Measurements from ENCODE around the gene TRIM67. TPM values are rescaled to one million over a fixed set of nuclear protein-coding genes. Genes with fewer than 3 reads are reported as not detected.

The TRIM67 gene
- total RNA-seq, 4 donors from 2014 or later: 0.21 to 0.38 TPM; not detected in 2

- TF ChIP-seq EP300 (IDR thresholded peaks at IDR 0.05) (no peak), POLR2A (IDR thresholded peaks at IDR 0.05) (no peak)
- TF ChIP-seq, protein P1, sequence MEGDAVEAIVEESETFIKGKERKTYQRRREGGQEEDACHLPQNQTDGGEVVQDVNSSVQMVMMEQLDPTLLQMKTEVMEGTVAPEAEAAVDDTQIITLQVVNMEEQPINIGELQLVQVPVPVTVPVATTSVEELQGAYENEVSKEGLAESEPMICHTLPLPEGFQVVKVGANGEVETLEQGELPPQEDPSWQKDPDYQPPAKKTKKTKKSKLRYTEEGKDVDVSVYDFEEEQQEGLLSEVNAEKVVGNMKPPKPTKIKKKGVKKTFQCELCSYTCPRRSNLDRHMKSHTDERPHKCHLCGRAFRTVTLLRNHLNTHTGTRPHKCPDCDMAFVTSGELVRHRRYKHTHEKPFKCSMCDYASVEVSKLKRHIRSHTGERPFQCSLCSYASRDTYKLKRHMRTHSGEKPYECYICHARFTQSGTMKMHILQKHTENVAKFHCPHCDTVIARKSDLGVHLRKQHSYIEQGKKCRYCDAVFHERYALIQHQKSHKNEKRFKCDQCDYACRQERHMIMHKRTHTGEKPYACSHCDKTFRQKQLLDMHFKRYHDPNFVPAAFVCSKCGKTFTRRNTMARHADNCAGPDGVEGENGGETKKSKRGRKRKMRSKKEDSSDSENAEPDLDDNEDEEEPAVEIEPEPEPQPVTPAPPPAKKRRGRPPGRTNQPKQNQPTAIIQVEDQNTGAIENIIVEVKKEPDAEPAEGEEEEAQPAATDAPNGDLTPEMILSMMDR (IDR thresholded peaks at IDR 0.05): no peak
- WGBS: 92% methylated on average over 21 of the region's 22 CpGs
- Histone ChIP-seq H3K27ac (no peak overlapping the region), H3K27me3 (peaks cover 6% of the 10 kb centered on the region), H3K4me3 (no peak overlapping the region), H3K36me3 (no peaks in the 10 kb centered on the region), H3K4me1 (peaks cover 9% of the 10 kb centered on the region), H3K9me3 (no peaks in the 10 kb centered on the region)
- DNase-seq (ENCODE audit: low spot score in 2 of 2): no peak
Measured at GRCh38 chr1:231213831-231214573, 52.1 kb downstream of the TRIM67 start.

DNA sequence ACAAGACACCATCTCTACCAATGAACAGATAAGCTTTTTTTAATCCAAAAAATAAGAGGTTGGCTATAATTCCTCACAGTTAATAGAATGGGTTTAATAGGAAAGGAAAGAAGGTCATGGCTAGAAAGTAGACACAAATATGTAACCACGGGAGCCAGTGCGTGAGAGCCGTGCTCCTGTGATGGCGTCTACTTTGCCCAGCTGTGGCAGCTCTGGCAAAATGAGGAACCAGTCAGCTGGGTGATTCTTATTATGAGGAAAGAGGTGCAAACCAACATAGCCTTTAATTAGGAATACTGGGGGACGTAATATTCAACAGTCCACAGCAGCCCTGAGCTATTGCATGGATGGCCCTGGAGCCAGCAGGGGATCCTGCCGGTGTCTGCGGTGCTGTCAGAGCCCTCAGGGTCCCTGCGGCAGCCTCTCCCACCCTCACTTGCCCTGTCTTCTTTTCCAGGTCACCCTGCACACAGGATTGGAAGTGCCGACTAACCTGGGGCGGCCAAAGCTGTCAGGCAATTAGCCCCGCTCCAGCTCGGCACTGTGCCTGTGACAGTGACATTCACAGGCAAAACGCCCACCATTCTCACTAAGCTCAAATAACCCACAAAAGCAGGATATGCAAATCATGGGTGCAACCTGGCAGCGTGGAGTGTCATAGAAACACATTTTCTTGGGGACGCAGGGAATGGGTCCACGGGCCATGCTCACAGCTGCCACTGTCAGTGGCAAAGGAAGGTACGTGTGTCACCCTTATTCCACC lies 53.2 kb downstream of the TRIM67 start:
- TF ChIP-seq, protein P1 (IDR thresholded peaks at IDR 0.05): no peak
- TF ChIP-seq EP300 (IDR thresholded peaks at IDR 0.05): no peak
- DNase-seq (ENCODE audit: low spot score in 2 of 2): no peak
- no peak overlapping the region for H3K4me3 ChIP-seq
- H3K9me3 ChIP-seq: no peaks in the 10 kb centered on the region
- H3K27me3 ChIP-seq: peaks cover 6% of the 10 kb centered on the region
- H3K36me3 ChIP-seq: no peaks in the 10 kb centered on the region
- WGBS: 71% methylated on average over 15 of the region's 17 CpGs
- H3K27ac ChIP-seq: no peak overlapping the region
- H3K4me1 ChIP-seq: peaks cover 9% of the 10 kb centered on the region

DNA sequence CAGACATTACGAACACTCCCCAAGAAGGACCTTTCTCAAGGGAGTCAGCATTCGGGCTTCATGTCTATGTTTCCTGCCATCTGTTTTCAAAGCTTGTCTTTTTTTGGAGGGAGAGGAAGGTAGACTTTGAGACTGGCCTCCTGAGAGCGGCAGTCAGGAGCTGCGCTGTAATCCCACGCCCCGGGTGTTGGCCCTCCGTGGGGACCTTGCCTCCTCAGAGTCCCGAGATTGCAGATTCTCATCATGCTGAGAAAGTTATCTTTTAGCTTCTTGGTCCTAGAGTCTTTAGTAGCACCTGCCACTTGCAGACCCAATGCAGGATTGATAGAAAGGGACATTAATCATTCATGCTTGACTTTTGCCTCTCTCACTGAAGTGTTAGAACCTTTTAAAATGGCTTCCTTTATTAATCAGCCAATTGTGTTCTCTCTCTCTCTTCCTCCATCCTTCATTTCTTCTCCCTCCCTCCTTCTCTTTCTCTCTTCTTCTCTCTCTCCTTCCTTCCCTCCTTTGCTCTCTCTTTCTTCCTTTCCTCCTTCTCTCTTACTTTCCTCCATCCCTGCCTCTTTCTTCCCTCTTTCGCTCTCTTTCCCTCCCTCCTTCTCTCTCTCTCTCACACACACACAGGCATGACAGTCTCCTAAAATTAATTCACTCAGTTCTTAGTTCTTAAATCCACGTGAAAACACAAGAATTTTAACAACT lies 54.0 kb downstream of the TRIM67 start:
- no peaks in the 10 kb centered on the region for H3K9me3 ChIP-seq
- no peak for DNase-seq (ENCODE audit: low spot score in 2 of 2)
- H3K27me3 ChIP-seq: peaks cover 6% of the 10 kb centered on the region
- no peak overlapping the region for H3K4me3 ChIP-seq
- H3K36me3 ChIP-seq: no peaks in the 10 kb centered on the region
- TF ChIP-seq, protein P1 (IDR thresholded peaks at IDR 0.05): no peak
- TF ChIP-seq EP300 (IDR thresholded peaks at IDR 0.05) (no peak), POLR2AphosphoS5 (IDR thresholded peaks at IDR 0.05) (no peak), POLR2A (IDR thresholded peaks at IDR 0.05) (no peak)
- H3K27ac ChIP-seq: no peak overlapping the region
- 80% methylated on average over 10 of the region's 10 CpGs for WGBS
- H3K4me1 ChIP-seq: peaks cover 9% of the 10 kb centered on the region

GRCh38 chr1:231216498-231216897 lies 54.6 kb downstream of the TRIM67 start:
- WGBS: 25% methylated on average over 4 of the region's 4 CpGs
- Histone ChIP-seq H3K27me3 (peaks cover 6% of the 10 kb centered on the region), H3K27ac (no peak overlapping the region), H3K36me3 (no peaks in the 10 kb centered on the region), H3K4me1 (peaks cover 8% of the 10 kb centered on the region), H3K9me3 (no peaks in the 10 kb centered on the region), H3K4me3 (no peak overlapping the region)
- no peak for DNase-seq (ENCODE audit: low spot score in 2 of 2)
- TF ChIP-seq POLR2A (IDR thresholded peaks at IDR 0.05) (no peak), POLR2AphosphoS5 (IDR thresholded peaks at IDR 0.05) (no peak), EP300 (IDR thresholded peaks at IDR 0.05) (no peak)
- TF ChIP-seq, protein P1 (IDR thresholded peaks at IDR 0.05): no peak

DNA sequence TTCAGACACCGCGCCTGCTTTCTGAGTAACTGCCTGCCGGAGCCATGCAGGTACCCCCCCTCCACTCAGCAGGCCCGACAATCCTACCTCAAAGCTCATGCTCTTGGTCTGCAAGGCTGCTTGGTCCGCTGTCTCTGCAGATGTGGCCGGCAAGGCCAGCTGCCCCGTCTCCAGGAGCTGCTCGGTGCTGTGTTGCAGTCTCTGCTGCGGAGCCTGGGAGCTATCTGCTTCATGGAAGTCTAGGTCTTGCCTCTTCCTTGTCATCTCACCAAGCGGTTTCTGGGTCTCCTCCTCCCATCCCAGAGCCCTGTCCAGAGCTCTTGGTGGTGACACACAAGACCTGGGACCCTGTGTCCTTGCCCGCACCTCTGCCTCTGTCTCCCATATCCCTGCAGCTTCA lies 55.2 kb downstream of the TRIM67 start:
- 85% methylated on average over 10 of the region's 11 CpGs for WGBS
- TF ChIP-seq POLR2A (IDR thresholded peaks at IDR 0.05) (no peak), EP300 (IDR thresholded peaks at IDR 0.05) (no peak), POLR2AphosphoS5 (IDR thresholded peaks at IDR 0.05) (no peak)
- TF ChIP-seq, protein P1 (IDR thresholded peaks at IDR 0.05): no peak

More for the DNA sequence above, 55.2 kb downstream of the TRIM67 start:
- H3K9me3 ChIP-seq: no peaks in the 10 kb centered on the region
- DNase-seq (ENCODE audit: low spot score in 2 of 2): peak in 1 of 2 donors; percentile 59
- no peak overlapping the region for H3K4me3 ChIP-seq
- peaks cover 6% of the 10 kb centered on the region for H3K4me1 ChIP-seq
- peaks cover 6% of the 10 kb centered on the region for H3K27me3 ChIP-seq
- H3K27ac ChIP-seq: no peak overlapping the region
- no peaks in the 10 kb centered on the region for H3K36me3 ChIP-seq
